H9 (cell line): ENCODE data around the gene F2R. TPM values are rescaled to one million over a fixed set of nuclear protein-coding genes. Genes with fewer than 3 reads are reported as not detected.
A peak's percentile ranks its signal among the peaks of the same experiment; 100 is the strongest.

Experiments
- DNase-seq: peaks from one replicate; pipeline ENCODE4 v3.0.0-alpha.2; 2017
- H2AFZ ChIP-seq: one replicate; pipeline ENCODE4 v1.6.1; 2013; ENCODE audit warnings: mild to moderate bottlenecking, low read length, control low read depth, moderate library complexity
- H2AK5ac ChIP-seq: 2 replicates; pipeline ENCODE4 v1.6.1; 2013; ENCODE audit warnings: low read length, control low read depth, mixed read lengths; ENCODE audit not compliant: insufficient read length
- H2BK120ac ChIP-seq: one replicate; pipeline ENCODE4 v1.6.1; 2013; ENCODE audit warnings: low read depth, mild to moderate bottlenecking, low read length, control low read depth, inconsistent platforms; ENCODE audit not compliant: poor library complexity, severe bottlenecking
- H2BK12ac ChIP-seq: 2 replicates; pipeline ENCODE4 v1.6.1; 2013; ENCODE audit warnings: low read length, control low read depth, mixed read lengths, low read depth; ENCODE audit not compliant: insufficient read length
- H2BK15ac ChIP-seq: 2 replicates; pipeline ENCODE4 v1.6.1; 2013; ENCODE audit warnings: low read depth, low read length, control low read depth
- H2BK20ac ChIP-seq: one replicate; pipeline ENCODE4 v1.6.1; 2013; ENCODE audit warnings: low read depth, mild to moderate bottlenecking, low read length, control low read depth, inconsistent platforms; ENCODE audit not compliant: poor library complexity, severe bottlenecking
- H2BK5ac ChIP-seq: 2 replicates; pipeline ENCODE4 v1.6.1; 2013; ENCODE audit warnings: low read length, control low read depth, mixed read lengths; ENCODE audit not compliant: insufficient read length
- H3K14ac ChIP-seq: 2 replicates; pipeline ENCODE4 v1.6.1; 2013; ENCODE audit warnings: low read length, control low read depth; ENCODE audit not compliant: insufficient read depth
- H3K18ac ChIP-seq: 2 replicates; pipeline ENCODE4 v1.6.1; 2013; ENCODE audit warnings: low read depth, mild to moderate bottlenecking, mixed read lengths, low read length, control low read depth; ENCODE audit not compliant: insufficient read length
- H3K23ac ChIP-seq: 2 replicates; pipeline ENCODE4 v1.6.1; 2013; ENCODE audit warnings: low read length, control low read depth, mixed read lengths, low read depth; ENCODE audit not compliant: insufficient read length
- H3K23me2 ChIP-seq: 2 replicates; pipeline ENCODE4 v1.6.1; 2013; ENCODE audit warnings: low read depth, mild to moderate bottlenecking, mixed read lengths, low read length, control low read depth; ENCODE audit not compliant: insufficient read length, poor library complexity, severe bottlenecking
- H3K27ac ChIP-seq: 2 replicates; pipeline ENCODE4 v1.5.1; 2013; ENCODE audit warnings: low read length, control low read depth, mixed read lengths, low read depth; ENCODE audit not compliant: insufficient read length
- H3K27me3 ChIP-seq: 2 replicates; pipeline ENCODE4 v1.6.1; 2013; ENCODE audit warnings: low read length, control low read depth, inconsistent platforms; ENCODE audit not compliant: insufficient read depth
- H3K4ac ChIP-seq: 2 replicates; pipeline ENCODE4 v1.6.1; 2013; ENCODE audit warnings: low read depth, mild to moderate bottlenecking, control low read depth, inconsistent platforms, low read length, moderate library complexity
- H3K4me1 ChIP-seq: 2 replicates; pipeline ENCODE4 v1.6.1; 2013; ENCODE audit warnings: low read length, control low read depth, inconsistent platforms; ENCODE audit not compliant: insufficient read depth
- H3K4me2 ChIP-seq: 2 replicates; pipeline ENCODE4 v1.6.1; 2013; ENCODE audit warnings: low read length, control low read depth, mixed read lengths; ENCODE audit not compliant: insufficient read length, insufficient read depth
- H3K56ac ChIP-seq: 2 replicates; pipeline ENCODE4 v1.6.1; 2013; ENCODE audit warnings: low read depth, mild to moderate bottlenecking, mixed read lengths, low read length, control low read depth; ENCODE audit not compliant: insufficient read length
- H3K79me1 ChIP-seq: 2 replicates; pipeline ENCODE4 v1.6.1; 2013; ENCODE audit warnings: low read depth, mild to moderate bottlenecking, moderate library complexity, low read length, control low read depth, inconsistent platforms; ENCODE audit not compliant: insufficient read depth, poor library complexity, severe bottlenecking
- H3K79me2 ChIP-seq: 2 replicates; pipeline ENCODE4 v1.6.1; 2013; ENCODE audit warnings: low read length, control low read depth, inconsistent platforms; ENCODE audit not compliant: insufficient read depth
- H3K9ac ChIP-seq: 2 replicates; pipeline ENCODE4 v1.6.1; 2013; ENCODE audit warnings: low read length, control low read depth, mixed read lengths; ENCODE audit not compliant: insufficient read length; ENCODE audit errors: extremely low read depth
- H3K9me3 ChIP-seq: one replicate; pipeline ENCODE4 v1.6.1; 2013; ENCODE audit warnings: low read depth, low read length, inconsistent platforms; ENCODE audit not compliant: control insufficient read depth
- H3T11ph ChIP-seq: one replicate; pipeline ENCODE4 v1.6.1; 2013; ENCODE audit warnings: mild to moderate bottlenecking, low read length, control low read depth, inconsistent platforms
- H4K20me1 ChIP-seq: one replicate; pipeline ENCODE4 v1.6.1; 2013; ENCODE audit not compliant: control insufficient read depth, insufficient read length, insufficient read depth
- H4K5ac ChIP-seq: 2 replicates; pipeline ENCODE4 v1.6.1; 2013; ENCODE audit warnings: low read depth, mild to moderate bottlenecking, mixed read lengths, low read length, control low read depth; ENCODE audit not compliant: insufficient read length
- H4K8ac ChIP-seq: replicated peaks from 2 replicates; pipeline ENCODE4 v1.6.1; 2013; ENCODE audit warnings: low read length, control low read depth, mixed read lengths, low read depth; ENCODE audit not compliant: insufficient read length
- H4K91ac ChIP-seq: 2 replicates; pipeline ENCODE4 v1.6.1; 2013; ENCODE audit warnings: low read depth, mild to moderate bottlenecking, moderate library complexity, mixed read lengths, low read length, control low read depth; ENCODE audit not compliant: insufficient read length
- H3K27ac Mint-ChIP-seq, 3 experiments: 2 replicates in 2 of 3; 3 replicates in 1 of 3; pipeline ENCODE4 v1.8.0; 2020 to 2021; ENCODE audit warnings: mixed read lengths in 3 of 3, mild to moderate bottlenecking in 1 of 3, moderate library complexity in 1 of 3
- H3K27me3 Mint-ChIP-seq: 2 replicates; pipeline ENCODE4 v1.8.0; 2021; ENCODE audit warnings: low read depth, mild to moderate bottlenecking, moderate library complexity, mixed read lengths
- H3K36me3 Mint-ChIP-seq, 3 experiments: 2 replicates in 2 of 3; 3 replicates in 1 of 3; pipeline ENCODE4 v1.8.0; 2020 to 2021; ENCODE audit warnings: low read depth in 3 of 3, mixed read lengths in 3 of 3; ENCODE audit not compliant: insufficient read depth in 1 of 3
- H3K4me1 Mint-ChIP-seq, 2 experiments: 2 replicates each; pipeline ENCODE4 v1.8.0; 2020; ENCODE audit warnings: mixed read lengths in 2 of 2
- H3K4me3 Mint-ChIP-seq, 2 experiments: 2 replicates in 1 of 2; 3 replicates in 1 of 2; pipeline ENCODE4 v1.8.0; 2020 to 2021; ENCODE audit warnings: mild to moderate bottlenecking in 2 of 2, mixed read lengths in 2 of 2, moderate library complexity in 1 of 2
- H3K9me3 Mint-ChIP-seq, 2 experiments: 2 replicates in 1 of 2; 3 replicates in 1 of 2; pipeline ENCODE4 v1.8.0; 2020; ENCODE audit warnings: mild to moderate bottlenecking in 2 of 2, mixed read lengths in 2 of 2, moderate library complexity in 1 of 2
- CTCF ChIP-seq: fragments of 200-600 bp; sonication (generic); conservative IDR thresholded peaks from 3 replicates; pipeline ENCODE4 v1.8.0; 2021; ENCODE audit warnings: antibody characterized with exemption, mild to moderate bottlenecking
- WGBS: extraction: QIAGEN DNeasy Blood & Tissue Kit; methylation state at CpG from one replicate; pipeline ENCODE4 v1.1.7; 2013; ENCODE audit warnings: missing lambda C conversion rate, low lambda C conversion rate, mixed read lengths; ENCODE audit not compliant: insufficient read length; ENCODE audit errors: extremely low coverage; 5-methylcytosine and 5-hydroxymethylcytosine counted together
- total RNA-seq: library from RNA; stranded (reverse); gene quantifications from 2 replicates; pipeline ENCODE4 v1.2.1, GENCODE V29; 2021

The F2R gene
- total RNA-seq, 1 experiment from 2014 or later: 14.8 TPM

- Mint-ChIP-seq H3K27me3 (no peaks in the 10 kb centered on the region), H3K4me3 (peak overlapping the region in 1 of 2 experiments; percentile 56; a peak in 2 of 5 replicates), H3K9me3 (peaks cover 0 to 3% of the 10 kb centered on the region in 2 experiments; a peak in 1 of 5 replicates), H3K36me3 (no peaks in the 10 kb centered on the region; a peak in 2 of 7 replicates), H3K27ac (peak overlapping the region in 2 of 3 experiments; percentile 43 to 89; a peak in 3 of 7 replicates), H3K4me1 (peaks cover 38 to 40% of the 10 kb centered on the region in 2 experiments)
- H2BK5ac ChIP-seq: no peak overlapping the region
- H3K27ac ChIP-seq: no peak overlapping the region
- H2AK5ac ChIP-seq: no peak overlapping the region
- no peaks in the 10 kb centered on the region for H3K79me1 ChIP-seq
- no peak for DNase-seq
- H3K18ac ChIP-seq: no peak overlapping the region
- H3K9ac ChIP-seq: no peak overlapping the region
- no peak overlapping the region for H2BK120ac ChIP-seq
- no peaks in the 10 kb centered on the region for H3K79me2 ChIP-seq
- H2AFZ ChIP-seq: no peak overlapping the region
- no peak overlapping the region for H4K91ac ChIP-seq
- H3K4me1 ChIP-seq: peaks cover 2% of the 10 kb centered on the region; the same call in 1 of the 2 replicates
- H4K8ac ChIP-seq: no peak overlapping the region
- no CpG with 5 or more reads among the region's 10 CpGs for WGBS
- H3K27me3 ChIP-seq: no peaks in the 10 kb centered on the region
- no peaks in the 10 kb centered on the region for H4K20me1 ChIP-seq
- no peak overlapping the region for H4K5ac ChIP-seq
- H3K9me3 ChIP-seq: no peaks in the 10 kb centered on the region
- H3T11ph ChIP-seq: no peak overlapping the region
- H2BK15ac ChIP-seq: no peak overlapping the region
- H3K4ac ChIP-seq: no peak overlapping the region
- H3K14ac ChIP-seq: no peak overlapping the region
- no peak overlapping the region for H2BK12ac ChIP-seq
- H3K4me2 ChIP-seq: no peak overlapping the region
- no peak overlapping the region for H3K23ac ChIP-seq
- TF ChIP-seq CTCF: no peak
- no peak overlapping the region for H3K56ac ChIP-seq
- H2BK20ac ChIP-seq: no peak overlapping the region
- no peaks in the 10 kb centered on the region for H3K23me2 ChIP-seq
Measured at GRCh38 chr5:76781775-76782174, 65.8 kb downstream of the F2R start.
